MCF 10A (cell line): ENCODE measurements around the gene SFTPA1. TPM values are rescaled to one million over a fixed set of nuclear protein-coding genes. Genes with fewer than 3 reads are reported as not detected.
"Not testable (repeated sequence)": the region's sequence is repeated elsewhere in the genome, so short reads cannot be mapped to it uniquely, and the experiment has no call there.

Source experiments
- BruUV-seq: library from RNA; stranded (reverse); fragments of 400-500 nt; replicated peaks from 2 replicates; lab custom pipeline; 2021; lab: Mats Ljungman, UMichigan
- CTCF ChIA-PET: fragments of 300-600 bp; sonication (Branson Sonifier 250); formaldehyde crosslinking; extraction: SDS; loops from one replicate; lab custom pipeline; 2021; ENCODE audit warnings: antibody characterized with exemption, inconsistent platforms; lab: Yijun Ruan, JAX
- POLR2A ChIA-PET: fragments of 300-600, 350-650 bp; sonication (Branson Sonifier 250); formaldehyde crosslinking; extraction: SDS; loops from one replicate; lab custom pipeline; 2020; ENCODE audit warnings: antibody characterized with exemption, inconsistent platforms; lab: Yijun Ruan, JAX
- DNase-seq: peaks from one replicate; pipeline ENCODE4 v3.0.0-alpha.2; 2018; ENCODE audit not compliant: unreplicated experiment
- H3K27ac Mint-ChIP-seq: one replicate; pipeline ENCODE4 v1.8.0; 2022; ENCODE audit warnings: mild to moderate bottlenecking, low read depth, mixed read lengths; ENCODE audit not compliant: unreplicated experiment
- H3K27me3 Mint-ChIP-seq: one replicate; pipeline ENCODE4 v1.8.0; 2022; ENCODE audit warnings: mixed read lengths; ENCODE audit not compliant: insufficient read depth, unreplicated experiment
- H3K36me3 Mint-ChIP-seq: one replicate; pipeline ENCODE4 v1.8.0; 2022; ENCODE audit warnings: mild to moderate bottlenecking, moderate library complexity, mixed read lengths; ENCODE audit not compliant: insufficient read depth, unreplicated experiment
- H3K4me1 Mint-ChIP-seq: one replicate; pipeline ENCODE4 v1.8.0; 2022; ENCODE audit warnings: mixed read lengths; ENCODE audit not compliant: insufficient read depth, unreplicated experiment
- H3K4me3 Mint-ChIP-seq: one replicate; pipeline ENCODE4 v1.8.0; 2022; ENCODE audit warnings: mild to moderate bottlenecking, moderate library complexity, mixed read lengths; ENCODE audit not compliant: unreplicated experiment
- H3K9me3 Mint-ChIP-seq: one replicate; pipeline ENCODE4 v1.8.0; 2022; ENCODE audit warnings: mixed read lengths; ENCODE audit not compliant: unreplicated experiment
- CTCF ChIP-seq: fragments of 200-600 bp; IDR thresholded peaks from one replicate; pipeline ENCODE4 v1.8.0; 2022; ENCODE audit warnings: antibody characterized with exemption, mild to moderate bottlenecking; ENCODE audit not compliant: unreplicated experiment
- intact Hi-C: fragments of 100-400 bp; cut with micrococcal nuclease; formaldehyde crosslinking; loops from 2 replicates; pipeline ENCODE4 v1.14.1; 2022
- total RNA-seq: library from RNA; stranded (reverse); gene quantifications from 2 replicates; pipeline ENCODE4 v1.2.3, GENCODE V29; 2022

Gene SFTPA1
- total RNA-seq, 1 experiment from 2014 or later: not detected

- ChIA-PET CTCF (no interaction called here), POLR2A (no interaction called here)
- DNase-seq: no peak
- H3K9me3 Mint-ChIP-seq: peaks cover 8% of the 10 kb centered on the region
- no TSS peak for BruUV-seq
- H3K27ac Mint-ChIP-seq: no peak overlapping the region
- peaks cover 79% of the 10 kb centered on the region for H3K27me3 Mint-ChIP-seq
- intact Hi-C loops: no loop called here
- no peak for TF ChIP-seq CTCF
- H3K4me3 Mint-ChIP-seq: no peak overlapping the region
- no peaks in the 10 kb centered on the region for H3K36me3 Mint-ChIP-seq
- H3K4me1 Mint-ChIP-seq: no peaks in the 10 kb centered on the region
Measured at GRCh38 chr10:79595510-79595909, 15.2 kb upstream of the SFTPA1 start.

GRCh38 chr10:79599644-79600043, 11.1 kb upstream of the SFTPA1 start:
- H3K27ac Mint-ChIP-seq, CTCF ChIA-PET, POLR2A ChIA-PET, intact Hi-C loops, DNase-seq, H3K9me3 Mint-ChIP-seq, H3K36me3 Mint-ChIP-seq, H3K4me3 Mint-ChIP-seq, BruUV-seq, H3K4me1 Mint-ChIP-seq: not testable (repeated sequence)
- H3K27me3 Mint-ChIP-seq: peaks cover 78% of the 10 kb centered on the region

DNA sequence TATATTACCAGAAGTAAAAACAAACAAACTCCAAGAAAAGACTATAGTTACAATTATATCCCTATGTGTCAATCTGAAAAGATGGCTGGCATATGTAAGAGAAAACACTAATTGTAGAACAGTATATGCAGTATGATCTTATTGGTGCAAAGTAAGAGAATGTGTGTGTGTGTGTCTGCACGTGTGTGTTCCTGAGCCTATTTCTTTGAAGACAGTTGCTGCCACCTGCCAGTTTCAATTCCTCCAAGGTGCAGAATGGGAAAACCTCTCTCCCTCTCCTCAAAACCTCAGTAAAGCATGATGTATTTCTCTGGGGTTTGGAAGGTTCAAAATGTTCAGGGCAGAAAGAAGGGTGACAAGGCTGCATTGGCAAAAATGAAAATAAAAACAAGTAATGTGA, 8.8 kb upstream of the SFTPA1 start:
- ChIA-PET CTCF (interaction anchor here (0.6 kb wide), 1 partner anchor 17 kb away, joined by 3 read pairs; no protein-coding TSS in a partner anchor), POLR2A (no interaction called here)
- peaks cover 70% of the 10 kb centered on the region for H3K27me3 Mint-ChIP-seq
- no peak overlapping the region for H3K4me3 Mint-ChIP-seq
- H3K4me1 Mint-ChIP-seq: no peaks in the 10 kb centered on the region
- BruUV-seq: no TSS peak
- no peak for DNase-seq
- no peak for TF ChIP-seq CTCF
- H3K36me3 Mint-ChIP-seq: no peaks in the 10 kb centered on the region
- intact Hi-C loops: no loop called here
- peaks cover 8% of the 10 kb centered on the region for H3K9me3 Mint-ChIP-seq
- H3K27ac Mint-ChIP-seq: no peak overlapping the region

GRCh38 chr10:79602953-79603352, 7.8 kb upstream of the SFTPA1 start:
- peaks cover 8% of the 10 kb centered on the region for H3K9me3 Mint-ChIP-seq

More at GRCh38 chr10:79602953-79603352, 7.8 kb upstream of the SFTPA1 start:
- no peaks in the 10 kb centered on the region for H3K36me3 Mint-ChIP-seq
- CTCF ChIA-PET: no interaction called here
- no peaks in the 10 kb centered on the region for H3K4me1 Mint-ChIP-seq
- POLR2A ChIA-PET: no interaction called here
- no peak overlapping the region for H3K4me3 Mint-ChIP-seq
- DNase-seq: no peak
- TF ChIP-seq CTCF: no peak
- intact Hi-C loops: no loop called here
- no TSS peak for BruUV-seq
- H3K27me3 Mint-ChIP-seq: peaks cover 69% of the 10 kb centered on the region
- H3K27ac Mint-ChIP-seq: no peak overlapping the region
